ENCODE measurements around the gene MACIR. TPM values are rescaled to one million over a fixed set of nuclear protein-coding genes. Genes with fewer than 3 reads are reported as not detected.
"Not testable (repeated sequence)": the region's sequence is repeated elsewhere in the genome, so short reads cannot be mapped to it uniquely, and the experiment has no call there.

The MACIR gene
- total RNA-seq, 1 donor from 2014 or later, result 8.4 TPM

DNA sequence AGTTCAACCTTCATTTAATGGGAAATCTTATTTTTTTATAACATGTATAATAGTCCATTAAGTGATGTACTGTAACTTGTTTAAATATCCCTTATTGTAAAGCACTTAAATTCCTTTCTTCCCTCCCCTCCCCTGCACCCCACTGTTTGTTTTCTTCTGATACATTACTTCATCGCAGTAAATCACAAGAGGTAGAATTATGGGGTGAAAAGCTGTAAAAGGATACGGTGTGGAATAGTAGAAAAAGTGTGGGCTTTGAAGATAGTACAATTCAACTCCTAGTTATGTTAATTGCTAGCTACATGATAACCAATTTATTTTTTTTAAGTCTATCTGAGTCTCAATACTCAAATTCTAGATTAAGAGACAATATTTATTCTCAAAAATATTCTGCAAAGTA is 41.9 kb upstream of the MACIR start:
- Histone ChIP-seq H3K27me3 (ENCODE audit: control insufficient read depth, insufficient read depth, low read length) (no peaks in the 10 kb centered on the region), H3K36me3 (ENCODE audit: control insufficient read depth, insufficient read depth, low read length) (no peaks in the 10 kb centered on the region), H3K4me3 (ENCODE audit: low read depth, low read length) (no peak overlapping the region)
- DNase-seq (ENCODE audit: low read depth), result no peak
- TF ChIP-seq, protein P1, sequence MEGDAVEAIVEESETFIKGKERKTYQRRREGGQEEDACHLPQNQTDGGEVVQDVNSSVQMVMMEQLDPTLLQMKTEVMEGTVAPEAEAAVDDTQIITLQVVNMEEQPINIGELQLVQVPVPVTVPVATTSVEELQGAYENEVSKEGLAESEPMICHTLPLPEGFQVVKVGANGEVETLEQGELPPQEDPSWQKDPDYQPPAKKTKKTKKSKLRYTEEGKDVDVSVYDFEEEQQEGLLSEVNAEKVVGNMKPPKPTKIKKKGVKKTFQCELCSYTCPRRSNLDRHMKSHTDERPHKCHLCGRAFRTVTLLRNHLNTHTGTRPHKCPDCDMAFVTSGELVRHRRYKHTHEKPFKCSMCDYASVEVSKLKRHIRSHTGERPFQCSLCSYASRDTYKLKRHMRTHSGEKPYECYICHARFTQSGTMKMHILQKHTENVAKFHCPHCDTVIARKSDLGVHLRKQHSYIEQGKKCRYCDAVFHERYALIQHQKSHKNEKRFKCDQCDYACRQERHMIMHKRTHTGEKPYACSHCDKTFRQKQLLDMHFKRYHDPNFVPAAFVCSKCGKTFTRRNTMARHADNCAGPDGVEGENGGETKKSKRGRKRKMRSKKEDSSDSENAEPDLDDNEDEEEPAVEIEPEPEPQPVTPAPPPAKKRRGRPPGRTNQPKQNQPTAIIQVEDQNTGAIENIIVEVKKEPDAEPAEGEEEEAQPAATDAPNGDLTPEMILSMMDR (IDR thresholded peaks at IDR 0.05; ENCODE audit: insufficient read depth, low read length, poor library complexity, severe bottlenecking), result no peak

DNA sequence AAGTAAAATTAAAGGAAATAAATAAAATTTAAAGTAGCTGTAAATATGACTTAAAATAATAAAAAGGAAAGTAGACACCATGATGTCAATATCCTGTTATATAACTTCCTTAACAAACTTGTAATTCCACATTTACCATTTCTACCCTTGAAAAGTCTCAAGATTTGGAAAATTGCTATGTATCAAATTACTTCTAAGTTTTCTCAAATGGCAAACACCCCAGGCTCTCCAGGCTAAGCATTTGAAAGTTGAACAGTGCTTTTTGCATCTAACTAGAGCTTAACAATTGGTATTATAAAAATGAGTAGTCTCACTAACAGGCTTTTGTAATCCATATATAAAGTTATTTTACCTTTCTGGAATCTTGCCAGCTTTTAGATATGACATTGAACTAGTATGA is 41.5 kb upstream of the MACIR start:
- Histone ChIP-seq H3K27me3 (ENCODE audit: control insufficient read depth, insufficient read depth, low read length) (no peaks in the 10 kb centered on the region), H3K36me3 (ENCODE audit: control insufficient read depth, insufficient read depth, low read length) (no peaks in the 10 kb centered on the region), H3K4me3 (ENCODE audit: low read depth, low read length) (no peak overlapping the region)
- TF ChIP-seq, protein P1 (IDR thresholded peaks at IDR 0.05; ENCODE audit: insufficient read depth, low read length, poor library complexity, severe bottlenecking), result no peak
- DNase-seq (ENCODE audit: low read depth), result no peak

DNA sequence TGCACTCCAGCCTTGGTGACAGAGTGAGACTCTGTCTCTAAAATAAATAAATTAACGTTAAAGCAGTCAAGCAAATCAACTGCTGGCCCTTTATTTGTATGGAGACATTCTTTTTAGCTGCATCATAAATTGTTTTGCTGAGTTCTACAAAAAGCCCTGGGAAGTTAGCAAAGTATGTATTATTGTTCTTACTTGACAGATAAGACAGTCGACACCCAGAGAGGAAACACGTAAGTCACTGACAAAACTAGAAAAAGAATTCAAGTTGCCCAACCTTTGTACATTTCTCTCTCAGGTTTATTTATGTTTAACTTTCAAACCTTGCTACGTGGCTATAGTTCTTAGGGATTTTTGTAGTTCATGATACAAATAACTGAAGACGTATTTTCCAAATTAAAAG is 40.4 kb upstream of the MACIR start:
- Histone ChIP-seq H3K36me3 (ENCODE audit: control insufficient read depth, insufficient read depth, low read length) (no peaks in the 10 kb centered on the region), H3K4me3 (ENCODE audit: low read depth, low read length) (no peak overlapping the region), H3K27me3 (ENCODE audit: control insufficient read depth, insufficient read depth, low read length) (no peaks in the 10 kb centered on the region)
- TF ChIP-seq, protein P1 (IDR thresholded peaks at IDR 0.05; ENCODE audit: insufficient read depth, low read length, poor library complexity, severe bottlenecking), result no peak
- peak; percentile 63 for DNase-seq (ENCODE audit: low read depth)

DNA sequence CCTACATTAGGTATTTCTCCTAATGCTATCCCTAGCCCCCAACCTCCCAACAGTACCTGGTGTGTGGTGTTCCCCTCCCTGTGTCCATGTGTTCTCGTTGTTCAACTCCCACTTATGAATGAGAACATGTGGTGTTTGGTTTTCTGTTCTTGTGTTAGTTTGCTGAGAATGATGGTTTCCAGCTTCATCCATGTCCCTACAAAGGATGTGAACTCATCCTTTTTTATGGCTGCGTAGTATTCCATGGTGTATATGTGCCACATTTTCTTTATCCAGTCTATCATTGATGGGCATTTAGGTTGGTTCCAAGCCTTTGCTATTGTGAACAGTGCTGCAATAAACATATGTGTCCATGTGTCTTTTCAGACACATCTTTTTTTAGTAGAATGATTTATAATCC is 39.5 kb upstream of the MACIR start:
- H3K4me3 ChIP-seq (ENCODE audit: low read depth, low read length); H3K36me3 ChIP-seq (ENCODE audit: control insufficient read depth, insufficient read depth, low read length); H3K27me3 ChIP-seq (ENCODE audit: control insufficient read depth, insufficient read depth, low read length); DNase-seq (ENCODE audit: low read depth): not testable (repeated sequence)

DNA sequence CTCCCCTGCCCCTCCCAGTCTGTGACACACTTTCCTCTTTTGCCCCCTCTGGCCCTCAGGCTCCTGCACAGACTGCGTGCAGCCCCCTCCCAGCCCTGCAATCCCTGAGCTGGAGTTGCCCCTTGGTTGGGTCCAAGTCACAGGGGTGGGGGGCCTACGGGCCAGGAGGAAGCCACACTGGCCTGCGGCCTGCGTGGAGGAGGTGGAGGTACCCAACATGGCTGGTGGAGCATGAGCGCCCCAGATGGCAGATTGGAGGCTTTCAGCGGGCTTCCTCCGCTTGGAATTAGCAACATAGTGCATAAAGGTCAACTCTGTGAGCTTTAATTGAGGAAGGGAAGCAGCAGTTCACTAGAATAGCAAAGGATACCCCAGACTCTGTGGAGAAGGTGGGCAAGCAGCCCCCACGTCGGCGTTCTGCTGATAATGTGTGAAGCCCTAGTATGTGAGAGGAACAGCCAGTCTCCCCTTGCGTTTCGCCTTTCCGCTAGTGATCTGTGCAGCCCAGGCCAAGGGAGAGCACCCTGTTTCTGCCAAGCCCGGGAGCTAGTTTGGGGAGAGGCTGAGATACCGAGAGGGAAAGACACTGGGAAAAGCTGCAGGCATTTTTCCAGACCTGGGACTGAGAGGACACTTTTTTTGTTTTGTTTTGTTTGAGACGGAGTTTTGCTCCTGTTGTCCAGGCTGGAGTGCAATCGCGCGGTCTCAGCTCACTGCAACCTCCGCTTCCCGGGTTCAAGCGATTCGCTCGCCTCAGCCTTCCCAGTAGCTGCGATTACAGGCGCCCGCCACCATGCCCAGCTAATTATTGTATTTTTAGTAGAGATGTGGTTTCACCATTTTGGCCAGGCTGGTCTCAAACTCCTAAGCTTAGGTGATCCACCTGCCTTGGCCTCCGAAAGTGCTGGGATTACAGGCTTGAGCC is 35.3 kb upstream of the MACIR start:
- no peaks in the 10 kb centered on the region for H3K36me3 ChIP-seq (ENCODE audit: control insufficient read depth, insufficient read depth, low read length)
- TF ChIP-seq, protein P1 (IDR thresholded peaks at IDR 0.05; ENCODE audit: insufficient read depth, low read length, poor library complexity, severe bottlenecking), result no peak
- no peak for DNase-seq (ENCODE audit: low read depth)
- no peaks in the 10 kb centered on the region for H3K27me3 ChIP-seq (ENCODE audit: control insufficient read depth, insufficient read depth, low read length)
- no peak overlapping the region for H3K4me3 ChIP-seq (ENCODE audit: low read depth, low read length)

DNA sequence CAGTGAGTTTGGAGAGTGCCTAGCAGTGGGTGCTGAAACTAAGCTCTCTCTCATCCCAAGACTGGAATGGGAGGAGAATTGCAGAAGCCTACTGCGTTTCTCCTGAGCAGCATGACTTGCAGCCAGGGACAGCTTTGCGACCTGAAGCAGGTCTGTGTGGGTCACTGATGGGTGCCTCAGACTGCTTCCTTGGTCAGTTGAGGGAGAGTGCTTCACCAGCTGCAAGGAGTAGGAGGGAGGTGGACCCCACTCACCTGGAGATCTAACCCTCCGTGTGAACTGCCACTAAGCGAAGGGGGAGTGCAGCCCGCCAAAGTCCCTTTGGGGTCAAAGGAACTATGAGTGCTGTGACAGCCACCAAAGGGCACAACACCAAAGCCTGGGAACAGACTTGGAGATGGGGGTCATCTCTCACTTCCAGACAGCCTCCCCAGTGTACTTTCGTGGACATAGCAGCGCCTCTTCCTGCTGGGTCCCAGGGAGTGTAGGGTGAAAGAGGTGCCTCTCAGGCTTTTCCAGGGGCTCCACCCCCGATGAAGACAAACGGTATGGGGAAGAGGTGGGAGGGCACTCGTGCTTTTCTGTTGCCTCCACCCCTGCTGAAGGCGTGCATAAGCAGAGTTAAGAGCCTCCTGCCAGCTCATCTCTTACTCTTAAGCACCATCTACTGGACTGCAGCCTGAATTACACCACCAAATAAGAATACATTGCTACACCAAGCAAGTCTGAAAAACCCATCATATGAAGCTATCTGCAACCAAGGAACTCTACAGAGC is 34.3 kb upstream of the MACIR start:
- Histone ChIP-seq H3K36me3 (ENCODE audit: control insufficient read depth, insufficient read depth, low read length) (no peaks in the 10 kb centered on the region), H3K4me3 (ENCODE audit: low read depth, low read length) (no peak overlapping the region), H3K27me3 (ENCODE audit: control insufficient read depth, insufficient read depth, low read length) (no peaks in the 10 kb centered on the region)
- TF ChIP-seq, protein P1 (IDR thresholded peaks at IDR 0.05; ENCODE audit: insufficient read depth, low read length, poor library complexity, severe bottlenecking), result peak; percentile 72
- no peak for DNase-seq (ENCODE audit: low read depth)

Measured in kidney epithelial cell (primary cell).